IPS DF 19.7 (cell line): Measurements from ENCODE around the gene SNX25.
"Not testable (repeated sequence)": the region's sequence is repeated elsewhere in the genome, so short reads cannot be mapped to it uniquely, and the experiment has no call there.

ENCODE experiments used
- DNase-seq: peaks from one replicate; pipeline ENCODE4 v3.0.0-alpha.2; 2013; ENCODE audit warnings: low read depth, low spot score

SNX25 gene

DNA sequence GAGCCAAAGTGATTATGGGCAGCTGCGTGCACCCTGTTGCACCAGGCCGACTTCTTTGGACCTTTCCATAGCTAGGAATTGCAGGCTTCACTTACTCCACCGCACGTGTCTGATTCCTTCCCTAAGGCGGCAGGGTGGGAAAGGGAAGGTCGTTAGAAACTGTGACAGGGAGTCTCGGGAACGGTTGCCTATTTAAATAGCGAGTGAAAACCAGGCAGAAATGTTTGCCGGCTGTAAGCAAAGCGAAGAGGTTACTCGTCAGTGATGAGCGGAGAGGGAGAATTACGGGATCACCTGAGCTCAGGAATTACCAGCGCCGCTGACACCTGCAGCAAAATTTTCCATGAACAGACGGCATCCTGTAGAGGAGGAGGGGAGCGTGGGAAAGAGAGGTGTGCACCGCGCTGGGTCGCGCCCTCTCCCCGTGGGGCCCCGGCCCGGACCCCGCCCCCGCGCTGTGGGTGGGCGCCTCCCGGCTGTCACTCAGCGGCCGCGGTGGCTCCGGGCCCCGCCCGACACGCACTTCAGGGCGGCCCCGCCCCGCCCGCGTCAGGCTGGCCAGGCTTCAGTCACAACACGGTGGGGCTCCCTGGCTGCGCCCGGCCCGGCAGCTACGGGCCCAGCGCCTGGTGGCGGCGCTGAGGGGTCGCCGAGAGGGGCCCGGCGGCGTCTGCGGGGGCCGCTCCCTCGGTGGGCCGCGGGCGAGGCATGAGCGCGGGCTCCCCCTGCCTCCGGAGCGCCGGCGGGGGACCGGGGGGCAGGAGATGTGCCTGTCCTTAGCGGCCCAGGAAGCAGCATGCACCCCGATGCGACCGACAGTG, at the start of gene SNX25:
Gene SNX25 (plus strand): TSS at position 568 of the 821 bp plus-strand sequence. CDS start 229 bp downstream, at position 797.
- DNase-seq: no peak

- no peak for DNase-seq
These were observed 43.8 kb upstream of the SNX25 start for GRCh38 chr4:185165605-185166063.

GRCh38 chr4:185167234-185167633, 42.2 kb upstream of the SNX25 start:
- no peak for DNase-seq

- no peak for DNase-seq
These were observed 37.9 kb upstream of the SNX25 start for GRCh38 chr4:185171373-185172071.

DNA sequence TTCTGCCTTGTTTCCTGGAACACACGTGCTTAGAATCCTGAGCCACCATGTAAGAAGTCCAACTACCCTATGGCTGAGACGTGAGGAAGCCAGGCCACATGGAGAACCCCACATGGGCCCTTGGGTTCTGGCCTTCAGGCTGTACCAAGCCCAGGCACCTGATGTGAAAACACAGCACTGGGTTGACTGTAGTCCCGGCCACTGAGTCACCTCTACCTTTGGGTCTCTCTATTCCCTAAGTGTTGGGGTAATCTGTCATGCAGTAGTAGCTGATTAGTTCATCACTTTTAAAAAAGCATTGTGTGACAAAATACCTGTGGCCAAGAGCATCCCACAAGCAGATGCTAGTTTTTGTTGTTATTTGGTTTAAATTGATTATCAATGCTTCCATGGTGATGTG, 29.9 kb upstream of the SNX25 start:
- no peak for DNase-seq

DNA sequence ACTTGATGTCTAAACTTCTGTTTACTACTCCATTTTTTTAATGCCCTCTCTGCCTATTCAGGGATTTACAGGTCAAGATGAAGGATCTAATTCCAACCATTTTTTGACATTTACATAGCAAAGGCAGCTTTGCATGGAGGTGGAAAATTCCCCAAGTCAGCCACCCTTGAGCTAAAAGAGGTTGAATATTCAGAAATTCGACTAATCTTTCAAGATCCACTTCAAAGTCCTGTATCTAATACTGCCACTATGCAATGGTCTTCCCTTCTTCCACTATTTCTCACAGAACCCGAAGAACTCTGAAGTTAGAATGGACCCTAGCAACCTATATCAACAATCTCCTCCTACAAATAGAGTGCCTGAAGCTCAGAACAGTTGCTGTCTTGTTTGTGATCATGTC, 27.2 kb upstream of the SNX25 start:
- no peak for DNase-seq

DNA sequence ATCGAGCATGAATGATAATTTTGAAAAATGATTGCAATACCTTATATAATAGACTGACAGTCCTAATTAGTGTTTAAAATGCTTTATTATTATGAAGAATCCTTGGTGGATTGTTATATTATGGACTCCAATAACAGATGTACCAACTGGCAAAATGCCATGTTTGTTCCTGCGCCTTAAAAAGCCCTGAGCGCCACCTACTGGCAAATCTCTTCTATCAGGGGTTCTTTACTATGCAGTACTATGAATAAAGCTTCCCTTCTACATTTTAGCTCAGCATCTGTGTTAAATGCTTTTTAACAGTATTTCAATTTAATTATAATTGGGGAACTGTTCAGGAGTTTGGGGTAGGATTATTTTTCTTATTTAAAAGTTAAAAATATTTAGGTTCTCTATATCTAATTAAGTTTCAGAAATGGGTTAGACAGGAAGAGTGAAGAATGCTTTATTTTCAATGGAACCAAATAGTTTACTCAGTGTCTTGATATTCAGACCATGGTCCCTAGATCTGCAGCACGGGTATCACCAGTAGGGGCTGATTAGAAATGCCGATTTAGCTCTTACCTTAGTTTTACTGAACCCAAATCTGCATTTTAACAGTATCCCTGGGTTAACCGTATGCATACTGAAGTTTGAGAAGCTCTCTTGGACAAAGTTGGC, 25.6 kb upstream of the SNX25 start:
- no peak for DNase-seq

DNA sequence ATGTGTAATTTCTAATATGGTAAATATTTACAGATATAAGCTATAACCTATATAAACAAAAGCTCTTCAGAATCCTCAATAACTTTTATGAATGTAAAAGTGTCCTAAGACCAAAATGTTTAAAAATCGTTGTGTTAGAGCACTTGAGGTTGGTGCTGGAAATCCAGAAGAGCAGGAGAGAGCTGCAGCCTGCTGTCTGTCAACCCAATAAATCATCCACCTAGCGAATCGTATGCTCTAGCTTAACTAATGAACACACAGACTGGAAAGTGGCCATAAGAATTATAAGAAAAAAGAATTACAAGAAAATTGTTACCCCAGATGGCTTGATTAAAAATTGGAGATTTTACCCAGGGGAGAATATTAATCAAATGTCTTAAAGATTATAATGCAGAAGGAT, 22.6 kb upstream of the SNX25 start:
- DNase-seq: no peak

DNA sequence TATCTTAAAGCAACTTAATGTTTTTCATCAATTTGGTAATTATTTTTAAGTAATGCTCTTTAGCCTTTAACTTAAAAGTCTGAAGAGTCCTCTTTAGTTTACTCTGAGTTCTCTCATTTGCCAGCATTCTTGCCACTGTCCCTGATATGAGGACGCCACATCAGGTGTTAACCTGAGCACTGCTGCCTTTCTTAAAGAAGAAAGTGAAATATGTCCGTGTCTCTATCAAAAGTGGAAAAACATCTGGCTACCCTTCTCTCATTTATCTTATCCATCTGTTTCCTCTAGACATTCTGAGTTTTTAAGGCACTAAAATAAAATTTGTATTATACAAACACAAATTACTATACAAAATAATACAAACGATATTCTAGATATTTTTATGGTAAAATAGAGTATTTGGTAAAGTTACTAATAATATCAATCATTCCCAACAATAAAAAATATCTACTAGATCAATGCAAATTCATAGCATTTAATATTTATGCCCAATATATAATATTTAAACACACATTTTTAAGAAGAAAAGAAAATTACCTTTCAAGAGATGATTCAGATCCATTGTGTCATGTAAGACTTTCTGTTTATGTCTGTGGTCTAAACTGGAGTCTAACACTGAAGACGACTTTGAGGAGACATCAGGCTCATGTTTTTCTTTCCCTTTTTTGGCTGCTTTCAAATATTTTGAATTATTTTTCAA, 19.6 kb upstream of the SNX25 start:
- DNase-seq: no peak

DNA sequence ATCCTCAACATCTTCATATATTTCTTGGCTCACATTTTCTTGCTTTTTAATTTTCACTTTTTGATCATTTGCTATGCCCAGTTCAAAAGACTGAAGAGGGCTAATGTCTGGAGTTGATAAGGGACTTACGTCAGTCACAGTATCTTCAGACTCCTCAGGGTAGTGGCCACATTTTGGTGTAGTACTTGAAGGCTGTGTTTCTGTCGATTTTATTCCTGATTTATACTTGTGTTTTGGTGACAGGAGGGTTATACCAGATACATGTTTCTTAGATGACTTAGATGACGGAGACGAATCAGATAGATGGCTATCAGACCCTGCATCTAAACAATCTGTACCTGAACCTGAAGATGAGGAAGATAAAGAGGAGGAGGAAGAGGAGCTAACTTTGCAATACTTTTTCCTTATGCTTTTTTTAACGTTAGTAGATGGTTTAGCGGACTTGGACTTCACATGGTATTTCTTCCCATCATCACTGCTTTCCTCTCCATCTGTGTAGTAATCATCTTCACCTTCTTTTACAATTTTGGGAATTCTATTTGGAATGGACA, 19.0 kb upstream of the SNX25 start:
- no peak for DNase-seq

GRCh38 chr4:185192059-185192458, 17.3 kb upstream of the SNX25 start:
- DNase-seq: no peak

DNA sequence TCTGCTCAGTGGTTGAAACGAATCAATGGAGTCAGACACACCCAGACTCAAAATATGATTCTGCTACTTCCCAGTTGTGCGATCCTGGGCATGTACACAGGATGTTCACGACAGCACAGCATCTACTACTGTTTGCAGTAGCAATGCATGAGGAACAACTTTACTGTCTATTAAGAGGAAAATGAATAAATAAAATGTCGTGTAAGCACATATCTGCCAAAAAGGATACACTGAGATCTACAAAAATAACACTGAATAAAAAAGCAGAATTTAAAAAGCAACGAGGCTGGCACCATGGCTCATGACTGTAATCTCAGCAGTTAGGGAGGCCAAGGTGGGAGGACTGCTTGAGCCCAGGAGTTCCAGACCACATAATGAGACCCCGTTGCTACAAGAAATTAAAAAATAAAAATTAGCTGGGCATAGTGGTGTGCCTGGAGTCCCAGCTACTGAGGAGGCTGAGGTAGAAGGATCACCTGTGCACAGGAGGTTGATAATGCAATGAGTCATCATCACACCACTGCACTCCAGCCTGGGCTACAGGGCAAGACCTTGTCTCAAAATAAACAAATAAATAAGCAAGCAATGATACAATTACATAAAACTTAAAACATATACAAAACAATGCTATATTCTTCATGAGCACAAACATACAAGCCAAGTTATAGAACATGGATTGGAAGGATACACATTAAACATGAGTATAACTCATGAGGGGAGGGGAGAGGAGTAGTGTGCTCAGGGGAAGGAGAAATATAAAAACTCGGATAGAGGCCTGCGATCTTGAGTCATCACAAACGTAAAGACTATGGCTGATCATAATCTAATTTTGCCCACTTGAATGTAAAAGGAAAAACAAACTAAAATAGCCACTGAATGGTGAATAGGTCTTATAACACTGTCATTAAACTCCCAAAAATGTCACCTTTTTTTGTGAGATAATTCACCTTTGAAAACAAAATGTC, 14.2 kb upstream of the SNX25 start:
- DNase-seq: no peak

DNA sequence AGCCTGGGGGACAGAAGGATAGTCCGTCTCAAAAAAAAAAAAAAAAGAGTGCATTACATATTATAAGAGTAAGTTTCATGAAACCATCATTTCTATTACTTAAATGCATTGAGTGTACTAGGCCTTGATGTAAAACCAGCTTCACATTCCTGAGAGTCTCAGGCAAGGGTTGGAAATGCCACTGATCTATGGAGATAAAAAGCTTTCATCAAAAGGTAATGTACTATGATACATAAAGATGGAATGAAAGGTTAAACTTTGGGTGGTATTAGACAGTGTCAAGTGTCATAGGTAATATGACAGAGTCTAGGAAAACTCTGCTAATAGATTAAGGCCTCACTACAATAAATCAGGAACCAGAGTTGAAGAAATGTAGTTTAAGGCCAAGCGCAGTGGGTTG, 13.0 kb upstream of the SNX25 start:
- no peak for DNase-seq

GRCh38 chr4:185198189-185198588, 11.2 kb upstream of the SNX25 start:
- not testable (repeated sequence) for DNase-seq

- DNase-seq: no peak
These were observed 7.1 kb upstream of the SNX25 start for GRCh38 chr4:185201977-185202962.

DNA sequence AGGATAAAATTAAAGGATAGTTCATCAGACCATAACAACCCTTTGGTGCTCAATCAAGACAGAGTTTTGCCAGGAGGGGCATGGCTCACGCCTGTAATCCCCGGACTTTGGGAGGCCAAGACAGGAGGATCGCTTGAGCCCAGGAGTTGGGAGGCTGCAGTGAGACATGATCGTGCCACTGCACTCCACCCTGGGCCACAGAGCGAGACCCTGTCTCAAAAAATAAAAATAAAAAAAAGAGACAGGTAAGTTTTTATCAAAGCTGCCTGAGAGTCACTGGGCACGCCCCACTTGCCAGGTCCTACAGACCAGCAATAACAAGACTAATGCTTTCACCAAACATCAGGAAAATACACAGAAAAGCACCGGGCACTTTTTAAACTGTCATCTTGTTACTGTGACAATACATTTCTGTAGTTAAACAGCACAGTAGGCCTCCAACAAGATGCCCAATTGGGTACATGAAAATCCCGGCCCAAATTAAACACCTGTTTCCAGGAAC, 6.4 kb upstream of the SNX25 start:
- no peak for DNase-seq

- DNase-seq: no peak
These were observed 5.7 kb upstream of the SNX25 start, which contains the start of gene CFAP97 for GRCh38 chr4:185203486-185204237. TSS of gene CFAP97 (minus strand) at chr4:185204000. CDS start at chr4:185191196, 12,804 bp downstream.
